NCI-H1930 (cell line): Measurements from ENCODE around the gene HLA-B.
A peak's percentile ranks its signal among the peaks of the same experiment; 100 is the strongest.
"Not testable (repeated sequence)": the region's sequence is repeated elsewhere in the genome, so short reads cannot be mapped to it uniquely, and the experiment has no call there.

Source experiments
- DNase-seq, 2 experiments: peaks; one replicate each; lab custom pipeline; 2025; lab: John Stamatoyannopoulos, UW

The HLA-B gene

GRCh38 chr6:31383149-31383548 is 26.2 kb upstream of the HLA-B start:
- DNase-seq = no peak

- DNase-seq = no peak
These were observed 24.7 kb upstream of the HLA-B start for GRCh38 chr6:31381666-31382065.

- DNase-seq = no peak
These were observed 22.9 kb upstream of the HLA-B start for GRCh38 chr6:31379850-31380249.

- no peak for DNase-seq
These were observed 21.7 kb upstream of the HLA-B start for GRCh38 chr6:31378721-31379103.

- DNase-seq = no peak
These were observed 21.2 kb upstream of the HLA-B start for GRCh38 chr6:31378062-31378720.

GRCh38 chr6:31377029-31377428 is 20.1 kb upstream of the HLA-B start:
- no peak for DNase-seq

- DNase-seq = no peak
These were observed 18.7 kb upstream of the HLA-B start for GRCh38 chr6:31375699-31376098.

- not testable (repeated sequence) for DNase-seq
These were observed 17.1 kb upstream of the HLA-B start for GRCh38 chr6:31374118-31374517.

GRCh38 chr6:31368461-31368860 is 11.5 kb upstream of the HLA-B start:
- no peak for DNase-seq

- peak; percentile 79 to 81 for DNase-seq
These were observed 9.9 kb upstream of the HLA-B start for GRCh38 chr6:31366693-31367470.

GRCh38 chr6:31365864-31366263 is 8.9 kb upstream of the HLA-B start:
- no peak for DNase-seq

GRCh38 chr6:31363811-31364210 is 6.8 kb upstream of the HLA-B start:
- DNase-seq = no peak

- no peak for DNase-seq
These were observed 5.8 kb upstream of the HLA-B start for GRCh38 chr6:31362751-31363150.

GRCh38 chr6:31359581-31359980 is 2.6 kb upstream of the HLA-B start:
- DNase-seq = no peak

GRCh38 chr6:31358302-31358701 is 1.3 kb upstream of the HLA-B start:
- DNase-seq = no peak

GRCh38 chr6:31357886-31358285 is 907 bp upstream of the HLA-B start:
- no peak for DNase-seq

GRCh38 chr6:31356216-31356945 is 598 bp downstream of the HLA-B start:
- peak in 1 of 2 experiments; percentile 3 for DNase-seq

- DNase-seq = no peak
These were observed 1.4 kb downstream of the HLA-B start for GRCh38 chr6:31355583-31355948.

GRCh38 chr6:31354864-31355582 is 2.0 kb downstream of the HLA-B start:
- DNase-seq = no peak

- no peak for DNase-seq
These were observed 2.7 kb downstream of the HLA-B start for GRCh38 chr6:31354158-31354863.

GRCh38 chr6:31353384-31353945 is 3.5 kb downstream of the HLA-B start:
- DNase-seq = no peak
